ENCODE measurements around the gene AGO4.

- TF ChIP-seq CTCF (IDR thresholded peaks at IDR 0.05) (no peak), POLR2A (IDR thresholded peaks at IDR 0.05) (no peak)
Measured at GRCh38 chr1:35769188-35769758, 38.5 kb upstream of the AGO4 start.
